Esophagus muscularis mucosa (tissue), 3 donors: Measurements from ENCODE around the gene CDK5RAP2.

Experiments used
- CTCF ChIP-seq, 3 experiments: fragments of 200-600 bp in 2 of 3; fragments of 450-650 bp in 1 of 3; sonication (generic) in 2 of 3; IDR thresholded peaks; one replicate each; pipeline ENCODE4 v1.5.1; 2017 to 2019; ENCODE audit warnings: antibody characterized with exemption in 3 of 3, mild to moderate bottlenecking in 2 of 3, moderate library complexity in 1 of 3
- POLR2A ChIP-seq: fragments of 450-650 bp; IDR thresholded peaks from one replicate; pipeline ENCODE4 v1.6.1; 2017; ENCODE audit warnings: antibody characterized with exemption, moderate library complexity, mild to moderate bottlenecking, low read depth

GRCh38 chr9:120583958-120584369 lies 4.0 kb upstream of the CDK5RAP2 start:
- TF ChIP-seq CTCF (IDR thresholded peaks at IDR 0.05) (no peak), POLR2A (no peak)
